ENCODE results near the gene YRDC. TPM values are rescaled to one million over a fixed set of nuclear protein-coding genes. Genes with fewer than 3 reads are reported as not detected.

The YRDC gene
- total RNA-seq, 1 experiment from 2014 or later: 24.6 TPM

DNA sequence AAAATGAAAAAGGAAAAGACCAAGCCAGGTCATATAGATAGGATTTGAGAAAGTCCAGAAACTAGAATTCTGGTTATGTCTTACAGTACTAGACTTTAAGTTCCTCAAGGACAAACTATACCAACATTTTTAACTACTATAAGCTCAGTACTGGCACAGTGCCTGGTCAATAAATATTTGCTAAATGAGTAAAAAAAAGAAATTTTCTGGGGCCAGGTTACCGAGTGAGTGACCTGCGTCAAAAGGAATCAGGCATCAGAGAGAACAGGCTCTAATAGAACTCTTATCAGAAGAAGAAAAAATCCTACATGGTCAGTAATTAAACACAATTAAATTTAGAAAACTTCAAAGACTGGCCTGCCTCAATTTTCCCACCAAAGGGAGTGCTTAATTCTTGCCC is 23.8 kb upstream of the YRDC start (continued):
- TF ChIP-seq GRHL2 (CRISPR knock-in tag; IDR thresholded peaks at IDR 0.05; ENCODE audit: insufficient replicate concordance, severe bottlenecking): no peak
- no peak for TF ChIP-seq ZNF232 (CRISPR knock-in tag; IDR thresholded peaks at IDR 0.05)

GRCh38 chr1:37831109-37831508 is 23.1 kb upstream of the YRDC start:
- no peaks in the 10 kb centered on the region for H3K27me3 Mint-ChIP-seq (ENCODE audit: low read depth)
- TF ChIP-seq ETV6 (CRISPR knock-in tag; IDR thresholded peaks at IDR 0.05): no peak
- CTCF ChIA-PET: interaction anchor here (1.6 kb wide), 1 partner anchor 29 kb away, joined by 3 read pairs; no protein-coding TSS in a partner anchor
- ATAC-seq (no peak), DNase-seq (ENCODE audit: low spot score) (no peak)
- H3K36me3 Mint-ChIP-seq: peaks cover 45% of the 10 kb centered on the region
- POLR2A ChIA-PET: no interaction called here
- H3K4me3 Mint-ChIP-seq: no peak overlapping the region
- no peaks in the 10 kb centered on the region for H3K9me3 Mint-ChIP-seq
- no peaks in the 10 kb centered on the region for H3K4me1 Mint-ChIP-seq
- no peak overlapping the region for H3K27ac Mint-ChIP-seq

- Mint-ChIP-seq H3K36me3 (peaks cover 24% of the 10 kb centered on the region), H3K4me1 (no peaks in the 10 kb centered on the region), H3K27ac (no peak overlapping the region), H3K9me3 (no peaks in the 10 kb centered on the region), H3K27me3 (ENCODE audit: low read depth) (no peaks in the 10 kb centered on the region), H3K4me3 (no peak overlapping the region)
- ChIA-PET CTCF (interaction anchor here (0.9 kb wide), 1 partner anchor 31 kb away, joined by 4 read pairs; the partner anchor contains the start of gene MTF1), POLR2A (interaction anchor here (0.7 kb wide), 2 partner anchors 41 to 126 kb away, joined by 3 to 7 read pairs; no protein-coding TSS in a partner anchor)
- DNase-seq (ENCODE audit: low spot score): no peak
- TF ChIP-seq SMAD4 (CRISPR knock-in tag; IDR thresholded peaks at IDR 0.05) (no peak), EMX1 (CRISPR knock-in tag; IDR thresholded peaks at IDR 0.05) (no peak), ZNF416 (CRISPR knock-in tag; IDR thresholded peaks at IDR 0.05) (no peak), NR2C2 (CRISPR knock-in tag; IDR thresholded peaks at IDR 0.05) (no peak), NR3C1 (CRISPR knock-in tag; conservative IDR thresholded peaks at IDR 0.05; ENCODE audit: low read depth) (no peak), SP1 (CRISPR knock-in tag; conservative IDR thresholded peaks at IDR 0.05) (no peak), TCF7 (CRISPR knock-in tag; IDR thresholded peaks at IDR 0.05; ENCODE audit: low read depth) (no peak), KAT7 (CRISPR knock-in tag; IDR thresholded peaks at IDR 0.05; ENCODE audit: borderline replicate concordance) (no peak), ZNF263 (CRISPR knock-in tag; IDR thresholded peaks at IDR 0.05; ENCODE audit: low read depth) (no peak), ZNF121 (CRISPR knock-in tag; IDR thresholded peaks at IDR 0.05) (no peak)
- TF ChIP-seq, protein P1, sequence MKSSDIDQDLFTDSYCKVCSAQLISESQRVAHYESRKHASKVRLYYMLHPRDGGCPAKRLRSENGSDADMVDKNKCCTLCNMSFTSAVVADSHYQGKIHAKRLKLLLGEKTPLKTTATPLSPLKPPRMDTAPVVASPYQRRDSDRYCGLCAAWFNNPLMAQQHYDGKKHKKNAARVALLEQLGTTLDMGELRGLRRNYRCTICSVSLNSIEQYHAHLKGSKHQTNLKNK (CRISPR knock-in tag; IDR thresholded peaks at IDR 0.05): no peak
- TF ChIP-seq, protein P2, sequence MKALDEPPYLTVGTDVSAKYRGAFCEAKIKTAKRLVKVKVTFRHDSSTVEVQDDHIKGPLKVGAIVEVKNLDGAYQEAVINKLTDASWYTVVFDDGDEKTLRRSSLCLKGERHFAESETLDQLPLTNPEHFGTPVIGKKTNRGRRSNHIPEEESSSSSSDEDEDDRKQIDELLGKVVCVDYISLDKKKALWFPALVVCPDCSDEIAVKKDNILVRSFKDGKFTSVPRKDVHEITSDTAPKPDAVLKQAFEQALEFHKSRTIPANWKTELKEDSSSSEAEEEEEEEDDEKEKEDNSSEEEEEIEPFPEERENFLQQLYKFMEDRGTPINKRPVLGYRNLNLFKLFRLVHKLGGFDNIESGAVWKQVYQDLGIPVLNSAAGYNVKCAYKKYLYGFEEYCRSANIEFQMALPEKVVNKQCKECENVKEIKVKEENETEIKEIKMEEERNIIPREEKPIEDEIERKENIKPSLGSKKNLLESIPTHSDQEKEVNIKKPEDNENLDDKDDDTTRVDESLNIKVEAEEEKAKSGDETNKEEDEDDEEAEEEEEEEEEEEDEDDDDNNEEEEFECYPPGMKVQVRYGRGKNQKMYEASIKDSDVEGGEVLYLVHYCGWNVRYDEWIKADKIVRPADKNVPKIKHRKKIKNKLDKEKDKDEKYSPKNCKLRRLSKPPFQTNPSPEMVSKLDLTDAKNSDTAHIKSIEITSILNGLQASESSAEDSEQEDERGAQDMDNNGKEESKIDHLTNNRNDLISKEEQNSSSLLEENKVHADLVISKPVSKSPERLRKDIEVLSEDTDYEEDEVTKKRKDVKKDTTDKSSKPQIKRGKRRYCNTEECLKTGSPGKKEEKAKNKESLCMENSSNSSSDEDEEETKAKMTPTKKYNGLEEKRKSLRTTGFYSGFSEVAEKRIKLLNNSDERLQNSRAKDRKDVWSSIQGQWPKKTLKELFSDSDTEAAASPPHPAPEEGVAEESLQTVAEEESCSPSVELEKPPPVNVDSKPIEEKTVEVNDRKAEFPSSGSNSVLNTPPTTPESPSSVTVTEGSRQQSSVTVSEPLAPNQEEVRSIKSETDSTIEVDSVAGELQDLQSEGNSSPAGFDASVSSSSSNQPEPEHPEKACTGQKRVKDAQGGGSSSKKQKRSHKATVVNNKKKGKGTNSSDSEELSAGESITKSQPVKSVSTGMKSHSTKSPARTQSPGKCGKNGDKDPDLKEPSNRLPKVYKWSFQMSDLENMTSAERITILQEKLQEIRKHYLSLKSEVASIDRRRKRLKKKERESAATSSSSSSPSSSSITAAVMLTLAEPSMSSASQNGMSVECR (CRISPR knock-in tag; IDR thresholded peaks at IDR 0.05; ENCODE audit: borderline replicate concordance): no peak
- ATAC-seq: no peak
Observed at GRCh38 chr1:37828410-37829074, 20.5 kb upstream of the YRDC start.

GRCh38 chr1:37825506-37825905 is 17.5 kb upstream of the YRDC start:
- CTCF ChIA-PET: interaction anchor here (1.3 kb wide), 1 partner anchor 110 kb away, joined by 4 read pairs; no protein-coding TSS in a partner anchor
- H3K4me3 Mint-ChIP-seq: no peak overlapping the region
- H3K4me1 Mint-ChIP-seq: no peaks in the 10 kb centered on the region
- no peak for ATAC-seq
- H3K27me3 Mint-ChIP-seq (ENCODE audit: low read depth): no peaks in the 10 kb centered on the region
- H3K36me3 Mint-ChIP-seq: peaks cover 30% of the 10 kb centered on the region
- H3K9me3 Mint-ChIP-seq: no peaks in the 10 kb centered on the region
- no peak overlapping the region for H3K27ac Mint-ChIP-seq
- POLR2A ChIA-PET: no interaction called here
- no peak for DNase-seq (ENCODE audit: low spot score)
- TF ChIP-seq ZNF317 (CRISPR knock-in tag; IDR thresholded peaks at IDR 0.05; ENCODE audit: borderline replicate concordance, low read depth): no peak
- no peak for TF ChIP-seq ZNF219 (CRISPR knock-in tag; IDR thresholded peaks at IDR 0.05; ENCODE audit: borderline replicate concordance)
- no peak for TF ChIP-seq ZNF121 (CRISPR knock-in tag; IDR thresholded peaks at IDR 0.05)
- no peak for TF ChIP-seq HMGA2 (CRISPR knock-in tag; IDR thresholded peaks at IDR 0.05)
- no peak for TF ChIP-seq ZBTB21 (CRISPR knock-in tag; IDR thresholded peaks at IDR 0.05; ENCODE audit: borderline replicate concordance)
- no peak for TF ChIP-seq CREB1 (CRISPR knock-in tag; IDR thresholded peaks at IDR 0.05)
- no peak for TF ChIP-seq MYBL2 (CRISPR knock-in tag; IDR thresholded peaks at IDR 0.05)
- no peak for TF ChIP-seq NFE2L1 (CRISPR knock-in tag; IDR thresholded peaks at IDR 0.05)
- TF ChIP-seq SMAD4 (CRISPR knock-in tag; IDR thresholded peaks at IDR 0.05): no peak
- no peak for TF ChIP-seq JAZF1 (CRISPR knock-in tag; IDR thresholded peaks at IDR 0.05)
- TF ChIP-seq, protein P3, sequence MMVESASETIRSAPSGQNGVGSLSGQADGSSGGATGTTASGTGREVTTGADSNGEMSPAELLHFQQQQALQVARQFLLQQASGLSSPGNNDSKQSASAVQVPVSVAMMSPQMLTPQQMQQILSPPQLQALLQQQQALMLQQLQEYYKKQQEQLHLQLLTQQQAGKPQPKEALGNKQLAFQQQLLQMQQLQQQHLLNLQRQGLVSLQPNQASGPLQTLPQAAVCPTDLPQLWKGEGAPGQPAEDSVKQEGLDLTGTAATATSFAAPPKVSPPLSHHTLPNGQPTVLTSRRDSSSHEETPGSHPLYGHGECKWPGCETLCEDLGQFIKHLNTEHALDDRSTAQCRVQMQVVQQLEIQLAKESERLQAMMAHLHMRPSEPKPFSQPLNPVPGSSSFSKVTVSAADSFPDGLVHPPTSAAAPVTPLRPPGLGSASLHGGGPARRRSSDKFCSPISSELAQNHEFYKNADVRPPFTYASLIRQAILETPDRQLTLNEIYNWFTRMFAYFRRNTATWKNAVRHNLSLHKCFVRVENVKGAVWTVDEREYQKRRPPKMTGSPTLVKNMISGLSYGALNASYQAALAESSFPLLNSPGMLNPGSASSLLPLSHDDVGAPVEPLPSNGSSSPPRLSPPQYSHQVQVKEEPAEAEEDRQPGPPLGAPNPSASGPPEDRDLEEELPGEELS (CRISPR knock-in tag; IDR thresholded peaks at IDR 0.05): no peak
- no peak for TF ChIP-seq TCF7 (CRISPR knock-in tag; IDR thresholded peaks at IDR 0.05; ENCODE audit: low read depth)
- TF ChIP-seq, protein P4, sequence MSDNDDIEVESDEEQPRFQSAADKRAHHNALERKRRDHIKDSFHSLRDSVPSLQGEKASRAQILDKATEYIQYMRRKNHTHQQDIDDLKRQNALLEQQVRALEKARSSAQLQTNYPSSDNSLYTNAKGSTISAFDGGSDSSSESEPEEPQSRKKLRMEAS (CRISPR knock-in tag; IDR thresholded peaks at IDR 0.05): no peak
- no peak for TF ChIP-seq RELA (CRISPR knock-in tag; IDR thresholded peaks at IDR 0.05; ENCODE audit: borderline replicate concordance)
